ENCODE data around the gene TRIM58. TPM values are rescaled to one million over a fixed set of nuclear protein-coding genes. Genes with fewer than 3 reads are reported as not detected.

TRIM58 gene
- total RNA-seq, 2 donors from 2014 or later, result 1.4 to 4.1 TPM

DNA sequence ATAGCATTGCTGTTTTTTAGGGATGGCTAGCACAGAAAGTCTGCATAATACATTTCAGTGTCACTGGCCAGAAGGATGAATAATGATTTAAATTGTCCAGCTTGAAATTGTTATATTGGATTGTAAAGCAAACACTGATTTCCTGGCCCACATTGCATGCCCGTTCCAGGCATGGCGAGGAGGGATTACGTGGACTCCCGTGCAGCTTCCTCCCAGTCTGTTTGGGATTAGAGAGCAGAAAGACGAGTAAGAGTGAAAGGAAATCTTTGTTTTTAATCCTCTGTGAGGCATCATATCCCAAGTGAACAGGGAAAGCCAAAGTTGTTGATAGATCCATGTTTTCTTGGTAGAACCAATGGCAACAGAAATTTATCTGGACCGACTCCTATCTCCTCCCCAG lies 8.4 kb downstream of the TRIM58 start:
- DNase-seq (ENCODE audit: low spot score), result no peak
- intact Hi-C loops (cut with DNase I), result no loop called here

DNA sequence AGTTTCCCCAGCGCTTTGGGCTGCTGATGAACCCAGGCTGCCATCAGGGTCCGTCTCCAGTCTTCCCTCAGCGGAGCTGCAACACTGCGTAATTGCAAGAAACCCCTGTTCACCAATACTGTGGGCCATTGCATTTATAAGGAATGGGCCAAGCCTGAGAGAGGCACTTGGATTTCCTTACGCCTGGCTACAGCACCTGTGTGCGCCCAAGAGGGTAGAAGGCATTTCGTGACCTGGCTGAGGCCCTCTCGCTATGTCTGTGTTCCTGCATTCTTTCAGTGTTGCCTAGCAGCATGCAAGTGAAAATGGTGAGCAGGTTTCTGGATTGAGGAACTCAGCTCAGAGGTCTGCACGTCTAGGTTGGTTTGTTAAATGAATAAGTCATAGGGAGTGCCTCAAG lies 26.4 kb downstream of the TRIM58 start:
- intact Hi-C loops (cut with DNase I), result no loop called here
- DNase-seq (ENCODE audit: low spot score), result no peak

DNA sequence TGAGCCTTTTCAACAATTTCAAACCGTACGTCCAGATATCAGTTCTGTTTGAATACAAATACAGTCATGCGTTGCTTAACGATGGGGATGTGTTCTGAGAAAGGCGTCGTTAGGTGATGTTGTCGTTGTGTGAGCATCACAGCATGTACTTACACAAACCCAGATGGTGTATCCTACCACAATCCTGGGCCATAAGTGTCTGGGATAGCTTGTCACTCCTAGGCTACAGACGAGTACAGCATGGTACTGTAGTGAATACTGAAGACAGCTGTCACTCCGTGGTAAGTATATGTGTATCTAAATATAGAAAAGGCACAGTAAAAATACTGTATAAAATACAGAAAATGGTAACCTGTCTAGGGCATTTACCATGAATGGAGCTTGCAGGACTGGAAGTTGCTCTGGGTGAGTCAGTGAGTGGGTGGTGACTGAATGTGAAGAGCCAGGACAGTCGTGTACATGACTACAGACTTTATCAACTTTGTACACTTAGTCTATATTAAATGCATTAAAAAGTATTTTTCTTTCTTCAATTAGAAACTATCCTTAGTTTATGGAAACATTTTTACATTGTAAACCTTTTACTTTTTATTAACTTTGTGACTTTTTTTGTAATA lies 27.9 kb downstream of the TRIM58 start:
- intact Hi-C loops (cut with DNase I), result no loop called here

DNA sequence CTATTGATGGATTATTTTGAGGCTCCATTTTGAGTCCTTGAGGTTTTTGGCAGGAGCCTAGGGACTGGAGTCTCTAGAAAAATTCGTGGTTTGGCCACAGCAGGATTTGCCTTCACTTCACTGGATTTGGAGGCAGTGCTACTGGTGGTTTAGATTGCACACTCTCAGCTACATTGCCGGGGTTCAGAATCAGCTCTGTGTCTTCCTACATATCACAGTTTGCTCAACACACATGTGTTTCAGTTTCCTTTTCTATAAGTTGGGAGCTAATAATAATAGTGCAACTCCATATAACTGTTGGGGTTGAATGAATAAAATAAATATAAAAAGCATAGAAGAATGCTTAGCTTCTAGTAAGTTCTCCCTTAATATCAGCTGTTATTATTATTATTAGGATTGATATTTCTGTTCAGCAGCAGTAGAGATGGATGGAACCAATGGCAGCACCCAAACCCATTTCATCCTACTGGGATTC lies 38.2 kb downstream of the TRIM58 start, which contains the start of gene OR2W3:
Gene OR2W3 (plus strand): TSS at position 425 of the 475 bp plus-strand sequence. CDS start 0 bp downstream, at position 425.
- DNase-seq (ENCODE audit: low spot score), result no peak
- intact Hi-C loops (cut with DNase I), result no loop called here

More for the DNA sequence above, 27.9 kb downstream of the TRIM58 start:
- no peak for DNase-seq (ENCODE audit: low spot score)

DNA sequence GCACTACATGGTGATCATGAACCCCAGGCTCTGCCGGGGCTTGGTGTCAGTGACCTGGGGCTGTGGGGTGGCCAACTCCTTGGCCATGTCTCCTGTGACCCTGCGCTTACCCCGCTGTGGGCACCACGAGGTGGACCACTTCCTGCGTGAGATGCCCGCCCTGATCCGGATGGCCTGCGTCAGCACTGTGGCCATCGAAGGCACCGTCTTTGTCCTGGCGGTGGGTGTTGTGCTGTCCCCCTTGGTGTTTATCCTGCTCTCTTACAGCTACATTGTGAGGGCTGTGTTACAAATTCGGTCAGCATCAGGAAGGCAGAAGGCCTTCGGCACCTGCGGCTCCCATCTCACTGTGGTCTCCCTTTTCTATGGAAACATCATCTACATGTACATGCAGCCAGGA lies 39.0 kb downstream of the TRIM58 start:
- intact Hi-C loops (cut with DNase I), result no loop called here
- DNase-seq (ENCODE audit: low spot score), result no peak

DNA sequence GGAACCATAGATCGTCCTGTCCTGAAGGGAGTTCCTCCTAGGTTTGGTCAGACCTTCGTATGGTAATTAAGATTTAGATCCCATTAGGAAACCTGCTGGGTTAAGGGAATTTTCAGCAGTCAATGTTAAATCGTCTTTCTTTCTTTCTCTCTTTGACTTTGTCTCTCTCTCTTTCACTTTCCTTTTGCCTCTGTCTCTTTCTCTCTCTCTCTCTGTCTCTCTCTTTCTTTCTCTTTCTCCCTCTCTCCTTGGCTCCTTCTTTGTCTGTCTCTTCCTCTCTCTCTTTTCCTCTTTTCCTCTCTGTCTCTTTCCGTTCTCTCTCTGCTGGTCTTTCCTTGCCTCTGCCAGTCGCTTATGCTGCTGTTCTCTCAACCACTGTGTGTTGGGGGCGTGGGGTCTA lies 47.1 kb downstream of the TRIM58 start:
- no peak for DNase-seq (ENCODE audit: low spot score)
- intact Hi-C loops (cut with DNase I), result no loop called here

DNA sequence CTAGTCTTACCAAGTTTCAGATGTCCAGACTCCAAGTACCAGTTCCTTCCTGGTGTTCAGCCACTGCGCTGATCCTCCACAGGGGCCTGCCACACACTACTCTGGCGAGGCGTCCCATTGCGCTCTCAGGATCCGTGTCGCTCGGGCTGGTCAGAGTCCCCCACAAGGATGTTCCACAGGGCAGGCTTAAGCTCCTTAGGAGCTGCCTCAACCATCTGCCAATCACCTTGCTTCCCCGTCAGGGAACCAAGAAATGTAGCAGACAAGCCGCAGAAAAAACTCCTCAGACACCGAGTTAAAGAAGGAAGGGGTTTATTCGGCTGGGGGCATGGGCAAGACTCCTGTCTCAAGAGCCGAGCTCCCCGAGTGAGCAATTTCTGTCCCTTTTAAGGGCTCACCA lies 48.2 kb downstream of the TRIM58 start:
- intact Hi-C loops (cut with DNase I), result no loop called here
- DNase-seq (ENCODE audit: low spot score), result no peak

DNA sequence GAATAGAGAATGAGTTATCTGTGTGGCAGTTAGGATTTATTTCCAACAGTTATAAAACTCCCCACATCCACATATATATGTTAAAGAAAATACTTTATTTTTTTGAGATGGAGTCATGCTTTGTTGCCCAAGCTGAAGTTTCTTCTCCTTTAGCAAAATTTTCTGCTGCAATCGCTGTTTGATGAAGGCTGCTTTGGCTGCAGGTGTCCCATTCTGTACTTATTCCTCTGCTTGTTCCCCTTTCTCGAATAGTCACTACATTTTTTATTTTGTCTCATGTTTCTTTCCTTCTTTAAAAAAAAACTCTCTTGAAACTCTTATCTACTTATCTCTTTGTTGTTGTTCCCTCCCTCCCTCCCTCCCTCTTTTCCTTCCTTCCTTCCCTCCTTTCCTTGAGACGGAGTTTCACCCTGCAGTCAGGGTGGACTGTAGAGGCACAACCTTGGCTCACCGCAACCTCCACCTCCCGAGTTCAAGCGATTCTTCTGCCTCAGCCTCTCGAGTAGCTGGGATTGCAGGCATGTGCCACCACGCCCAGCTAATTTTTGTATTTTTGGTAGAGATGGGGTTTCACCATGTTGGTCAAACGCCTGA lies 49.0 kb downstream of the TRIM58 start:
- intact Hi-C loops (cut with DNase I), result no loop called here
- DNase-seq (ENCODE audit: low spot score), result no peak

DNA sequence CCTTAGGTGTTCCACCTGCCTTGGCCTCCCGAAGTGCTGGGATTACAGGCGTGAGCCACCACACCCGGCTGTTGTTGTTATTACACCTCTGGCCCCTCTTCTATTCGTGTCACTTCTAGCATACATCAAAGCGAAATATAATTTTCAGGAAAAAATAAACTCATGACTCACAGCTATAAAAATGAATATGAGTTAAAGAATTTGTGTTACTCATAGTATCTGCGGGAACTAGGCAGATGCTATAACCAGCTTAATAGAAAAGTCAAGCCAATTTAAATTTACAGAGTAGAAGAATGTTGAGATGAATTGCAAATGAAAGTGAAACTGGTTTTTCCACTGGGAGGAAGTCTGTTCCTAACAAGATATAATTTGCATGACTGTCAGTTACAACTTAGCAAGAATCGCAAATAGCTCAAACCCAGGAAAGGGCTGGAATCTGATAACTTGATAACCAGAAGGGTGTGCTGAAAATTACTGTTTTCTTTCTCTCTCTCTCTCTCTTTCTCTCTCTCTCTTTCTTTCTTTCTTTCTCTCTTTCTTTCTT lies 49.6 kb downstream of the TRIM58 start:
- intact Hi-C loops (cut with DNase I), result no loop called here
- no peak for DNase-seq (ENCODE audit: low spot score)

DNA sequence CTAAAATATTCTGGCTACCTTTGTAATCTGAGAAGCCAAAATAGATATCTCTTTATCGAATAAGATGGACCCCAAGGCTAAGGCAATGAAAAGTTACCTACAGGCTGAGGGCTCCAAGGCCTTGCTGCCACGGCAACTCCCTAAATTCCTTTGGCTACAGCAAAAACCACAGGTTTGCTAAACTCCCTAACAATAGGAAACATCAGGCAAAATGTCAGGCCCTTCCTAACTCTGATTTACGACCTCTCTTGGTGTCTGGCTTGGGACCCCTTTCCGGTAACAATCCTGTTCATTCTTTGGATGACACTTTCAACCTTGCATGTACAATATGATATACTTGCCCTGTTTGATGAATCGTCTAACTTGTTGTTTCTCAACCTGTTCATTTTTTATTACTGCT lies 51.8 kb downstream of the TRIM58 start:
- DNase-seq (ENCODE audit: low spot score), result no peak
- intact Hi-C loops (cut with DNase I), result no loop called here

DNA sequence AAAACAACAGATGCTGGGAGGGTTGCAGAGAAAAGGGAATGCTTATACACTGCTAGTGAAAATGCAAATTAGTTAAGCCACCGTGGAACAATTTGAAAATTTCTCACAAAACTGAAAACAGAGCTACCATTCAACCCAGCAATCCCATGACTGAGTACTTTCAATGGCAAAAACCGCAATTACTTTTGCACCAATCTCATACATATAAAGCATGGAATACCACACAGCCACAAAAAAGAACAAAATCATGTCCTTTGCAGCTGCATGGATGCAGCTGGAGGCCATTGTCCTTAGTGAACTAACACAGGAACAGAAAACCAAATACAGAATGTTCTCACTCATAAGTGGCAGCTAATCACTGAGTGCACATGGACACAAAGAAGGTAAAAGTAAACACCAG lies 56.8 kb downstream of the TRIM58 start:
- intact Hi-C loops (cut with DNase I), result no loop called here
- no peak for DNase-seq (ENCODE audit: low spot score)

DNA sequence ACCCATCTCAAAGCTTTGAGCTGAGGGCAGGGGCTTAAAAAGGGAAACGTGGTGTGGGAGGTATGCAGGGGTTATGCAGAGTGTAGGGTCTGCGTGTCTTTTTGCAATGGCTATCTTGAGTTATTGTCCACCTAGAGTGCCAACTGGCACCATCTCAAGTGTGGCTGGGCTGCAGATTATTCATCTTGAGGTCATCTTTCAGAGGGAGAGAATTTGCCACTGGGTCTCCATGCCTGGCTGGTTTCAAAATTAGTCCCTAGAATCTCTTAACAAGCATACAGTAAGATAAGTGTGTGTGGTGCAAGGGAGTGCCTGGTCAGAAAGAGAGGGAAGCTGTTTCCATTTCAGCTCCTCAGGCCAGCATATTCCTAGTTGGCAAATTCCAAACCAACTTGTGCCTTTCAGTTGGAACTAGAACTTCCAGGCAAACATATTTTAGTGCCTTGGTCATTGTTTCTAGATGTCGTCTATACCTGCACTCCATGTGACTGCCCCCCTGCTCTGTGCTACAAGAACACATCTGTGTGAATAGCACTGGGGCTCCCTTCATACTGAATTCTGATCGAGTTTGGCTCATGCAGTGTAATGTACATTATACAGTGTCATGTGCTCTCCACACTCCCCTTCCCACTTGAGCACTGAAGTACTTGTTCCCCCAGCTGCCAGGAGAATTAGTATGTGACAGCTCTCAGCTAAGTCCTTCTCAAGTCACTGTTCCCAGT lies 58.1 kb downstream of the TRIM58 start:
- intact Hi-C loops (cut with DNase I), result no loop called here
- DNase-seq (ENCODE audit: low spot score), result no peak

DNA sequence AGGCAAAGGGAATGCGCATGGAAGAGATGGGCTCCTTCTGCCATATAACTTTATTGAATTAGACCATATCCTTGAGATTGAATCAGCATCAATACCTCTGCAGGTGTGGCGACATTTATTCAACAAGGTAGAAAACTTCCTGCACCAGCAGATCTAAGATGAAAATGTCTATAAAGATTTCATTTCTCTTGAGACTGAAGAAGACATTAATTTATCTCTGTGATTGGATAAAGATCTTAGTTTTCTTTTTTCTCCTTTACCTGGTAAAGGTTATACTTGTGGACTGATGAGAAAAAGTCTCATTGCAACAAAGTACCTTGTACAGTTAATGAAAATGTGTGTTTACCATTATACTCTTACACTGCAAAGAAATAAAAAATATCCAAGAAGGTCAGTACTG lies 63.0 kb downstream of the TRIM58 start, which contains the start of gene OR2T8:
Gene OR2T8 (plus strand): TSS at position 301 of the 400 bp plus-strand sequence. CDS start 766 bp downstream, outside the sequence.
- no peak for DNase-seq (ENCODE audit: low spot score)
- intact Hi-C loops (cut with DNase I), result loop anchor here in 1 of 2 donors (5.0 kb wide), 1 partner anchor 518 kb away; no protein-coding TSS in a partner anchor

DNA sequence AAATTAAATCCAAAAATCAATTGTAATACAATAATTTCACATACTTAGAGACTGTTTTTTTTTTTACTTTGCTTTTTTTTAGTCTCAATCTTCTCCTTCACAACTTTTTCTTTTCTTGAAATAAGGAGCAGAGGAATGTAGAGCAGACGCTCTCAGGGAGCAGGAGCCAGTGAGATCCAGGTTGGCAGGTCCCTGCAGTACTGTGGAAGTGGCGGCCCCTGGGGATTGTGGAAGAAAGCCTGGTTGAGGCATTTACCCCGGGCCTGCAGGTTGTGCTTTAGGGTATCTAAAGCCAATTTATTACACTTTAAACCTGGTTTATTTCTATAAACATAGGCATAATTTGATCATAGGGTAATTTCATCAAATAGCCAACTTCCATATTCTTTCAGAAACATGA lies 67.0 kb downstream of the TRIM58 start:
- intact Hi-C loops (cut with DNase I), result loop anchor here in 1 of 2 donors (5.0 kb wide), 1 partner anchor 522 kb away; no protein-coding TSS in a partner anchor
- no peak for DNase-seq (ENCODE audit: low spot score)

DNA sequence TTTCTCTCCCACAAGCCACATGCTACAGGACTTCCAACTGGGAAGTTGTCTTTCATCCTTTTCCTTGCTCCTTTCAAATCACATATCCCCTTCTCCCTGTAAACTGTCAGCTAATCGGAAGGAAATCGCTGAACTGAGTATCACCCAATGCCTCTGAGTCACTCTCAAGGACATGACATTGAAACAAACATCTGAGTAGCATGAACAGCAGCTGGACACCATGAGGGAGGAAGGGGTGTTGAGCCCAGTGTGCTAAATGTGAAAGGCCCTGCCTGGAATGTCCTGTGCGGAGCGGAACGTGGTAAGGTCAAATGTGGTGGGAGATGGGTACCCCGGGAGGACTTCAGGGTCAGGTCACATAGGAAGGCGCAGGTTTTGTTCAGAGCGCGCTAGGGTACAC lies 67.9 kb downstream of the TRIM58 start, which contains the start of gene OR2AJ1:
Gene OR2AJ1 (plus strand): TSS at position 22 of the 400 bp plus-strand sequence. CDS start 8,880 bp downstream, outside the sequence.
- intact Hi-C loops (cut with DNase I), result loop anchor here in 1 of 2 donors (5.0 kb wide), 1 partner anchor 523 kb away; no protein-coding TSS in a partner anchor

More for the DNA sequence above, 67.9 kb downstream of the TRIM58 start, which contains the start of gene OR2AJ1:
- no peak for DNase-seq (ENCODE audit: low spot score)

Other genes starting within 250 kb of the TRIM58 start
- gene OR13G1, start 177.4 kb upstream of the TRIM58 start, total RNA-seq, result not detected
- not detected for gene OR6F1, start 140.5 kb upstream of the TRIM58 start, total RNA-seq
- not detected for gene OR14K1, start 118.6 kb upstream of the TRIM58 start, total RNA-seq
- gene OR14A2, start 109.0 kb upstream of the TRIM58 start, total RNA-seq, result not detected
- gene OR1C1, start 96.6 kb upstream of the TRIM58 start, total RNA-seq, result not detected
- gene OR14A16, start 33.1 kb upstream of the TRIM58 start, total RNA-seq, result not detected
- not detected for gene OR11L1, start 15.3 kb upstream of the TRIM58 start, total RNA-seq
- gene OR2W3, start 38.4 kb downstream of the TRIM58 start, total RNA-seq, result 1 to 10 TPM in 1 of 2 donors, under 1 TPM in 1; 0.33 to 1.9 TPM
- not detected for gene OR2T8, start 63.1 kb downstream of the TRIM58 start, total RNA-seq
- gene OR2AJ1, start 67.7 kb downstream of the TRIM58 start, total RNA-seq, result not detected
- gene OR2L8, start 91.7 kb downstream of the TRIM58 start, total RNA-seq, result not detected
- gene OR2AK2, start 108.0 kb downstream of the TRIM58 start, total RNA-seq, result not detected
- gene OR2L5, start 156.5 kb downstream of the TRIM58 start, total RNA-seq, result not detected
- gene OR2L2, start 172.9 kb downstream of the TRIM58 start, total RNA-seq, result under 1 TPM; 0.09 to 0.10 TPM
- gene OR2L3, start 189.6 kb downstream of the TRIM58 start, total RNA-seq, result not detected
- gene OR2L13, start 238.0 kb downstream of the TRIM58 start, total RNA-seq, result not detected